Esophagus muscularis mucosa (tissue), 4 donors: Measurements from ENCODE around the gene IGF1R. TPM values are rescaled to one million over a fixed set of nuclear protein-coding genes. Genes with fewer than 3 reads are reported as not detected.

Source experiments
- DNase-seq: peaks from one replicate; pipeline ENCODE4 v3.0.0-alpha.2; 2017; ENCODE audit errors: extremely low spot score
- H3K27ac ChIP-seq, 4 donors: fragments of 200-600 bp; sonication (generic); replicated peaks in 1 of 4; 1 replicate in 3 of 4; 2 replicates in 1 of 4; pipeline ENCODE4 v1.5.1; 2016 to 2019; ENCODE audit warnings: mild to moderate bottlenecking in 1 of 4
- H3K27me3 ChIP-seq, 4 donors: fragments of 200-600 bp; sonication (generic); one replicate each; pipeline versions ENCODE4 v1.5.1 to v1.6.0; 2016 to 2019
- H3K36me3 ChIP-seq, 4 donors: fragments of 200-600 bp; sonication (generic); one replicate each; pipeline ENCODE4 v1.5.1; 2016 to 2019
- H3K4me1 ChIP-seq, 4 donors: fragments of 200-600 bp; sonication (generic); one replicate each; pipeline ENCODE4 v1.5.1; 2016 to 2019
- H3K4me3 ChIP-seq, 4 donors: fragments of 200-600 bp; sonication (generic); 1 replicate in 2 of 4; 2 replicates in 2 of 4; pipeline ENCODE4 v1.5.1; 2016 to 2019; ENCODE audit warnings: mild to moderate bottlenecking in 4 of 4, moderate library complexity in 1 of 4
- H3K9me3 ChIP-seq, 4 donors: fragments of 200-600 bp; sonication (generic); 1 replicate in 3 of 4; 2 replicates in 1 of 4; pipeline ENCODE4 v1.5.1; 2016 to 2019
- EP300 ChIP-seq: sonication (generic); formaldehyde crosslinking; IDR thresholded peaks from one replicate; pipeline ENCODE4 v1.6.1; 2017; ENCODE audit warnings: antibody characterized with exemption
- POLR2A ChIP-seq: fragments of 450-650 bp; IDR thresholded peaks from one replicate; pipeline ENCODE4 v1.6.1; 2017; ENCODE audit warnings: antibody characterized with exemption, moderate library complexity, mild to moderate bottlenecking, low read depth
- POLR2AphosphoS5 ChIP-seq, 2 donors: sonication (generic); formaldehyde crosslinking; IDR thresholded peaks; one replicate each; pipeline ENCODE4 v1.6.1; 2017; ENCODE audit warnings: antibody characterized with exemption in 2 of 2
- WGBS: methylation state at CpG from one replicate; pipeline ENCODE4 v1.1.5; 2018; 5-methylcytosine and 5-hydroxymethylcytosine counted together
- intact Hi-C: fragments of 100-400 bp; cut with DNase I; formaldehyde crosslinking; loops from one replicate; pipeline ENCODE4 v1.15.1; 2023
- total RNA-seq, 4 donors: library from RNA; depleted of rRNA; stranded (reverse); fragments of >200 nt; gene quantifications; one replicate each; pipeline versions ENCODE4 v1.1.0 to v1.2.1, GENCODE V29; 2016
- TF ChIP-seq, protein P1 (sequence below), 3 experiments: fragments of 200-600 bp in 2 of 3; fragments of 450-650 bp in 1 of 3; sonication (generic) in 2 of 3; IDR thresholded peaks; one replicate each; pipeline ENCODE4 v1.5.1; 2017 to 2019; ENCODE audit warnings: antibody characterized with exemption in 3 of 3, mild to moderate bottlenecking in 2 of 3, moderate library complexity in 1 of 3

IGF1R gene
- total RNA-seq, 4 donors from 2014 or later, result 33.6 to 95.3 (median 49.7) TPM

DNA sequence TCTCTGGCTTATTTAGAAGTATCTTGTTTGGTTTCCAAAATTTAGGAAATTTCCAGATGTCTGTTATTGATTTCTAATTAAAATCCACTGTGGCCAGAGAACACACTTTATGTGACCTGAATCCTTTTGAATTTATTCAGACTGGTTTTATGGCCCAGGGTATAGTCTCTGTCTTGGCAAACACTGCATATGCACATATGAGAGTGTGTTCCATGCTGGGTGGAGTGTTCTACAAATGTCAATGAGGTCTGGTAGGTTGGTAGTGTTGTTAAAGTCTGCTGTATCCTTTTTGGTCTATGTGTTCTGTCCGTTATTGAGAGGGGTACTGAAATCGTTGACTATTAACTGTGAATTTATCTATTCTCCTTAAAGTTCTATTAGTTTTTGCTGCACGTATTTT, 329.1 kb downstream of the IGF1R start:
- Histone ChIP-seq H3K36me3 (no peaks in the 10 kb centered on the region), H3K4me3 (no peak overlapping the region), H3K27me3 (no peaks in the 10 kb centered on the region), H3K4me1 (no peaks in the 10 kb centered on the region), H3K9me3 (no peaks in the 10 kb centered on the region), H3K27ac (no peak overlapping the region)
- intact Hi-C loops, result no loop called here
- TF ChIP-seq, protein P1, sequence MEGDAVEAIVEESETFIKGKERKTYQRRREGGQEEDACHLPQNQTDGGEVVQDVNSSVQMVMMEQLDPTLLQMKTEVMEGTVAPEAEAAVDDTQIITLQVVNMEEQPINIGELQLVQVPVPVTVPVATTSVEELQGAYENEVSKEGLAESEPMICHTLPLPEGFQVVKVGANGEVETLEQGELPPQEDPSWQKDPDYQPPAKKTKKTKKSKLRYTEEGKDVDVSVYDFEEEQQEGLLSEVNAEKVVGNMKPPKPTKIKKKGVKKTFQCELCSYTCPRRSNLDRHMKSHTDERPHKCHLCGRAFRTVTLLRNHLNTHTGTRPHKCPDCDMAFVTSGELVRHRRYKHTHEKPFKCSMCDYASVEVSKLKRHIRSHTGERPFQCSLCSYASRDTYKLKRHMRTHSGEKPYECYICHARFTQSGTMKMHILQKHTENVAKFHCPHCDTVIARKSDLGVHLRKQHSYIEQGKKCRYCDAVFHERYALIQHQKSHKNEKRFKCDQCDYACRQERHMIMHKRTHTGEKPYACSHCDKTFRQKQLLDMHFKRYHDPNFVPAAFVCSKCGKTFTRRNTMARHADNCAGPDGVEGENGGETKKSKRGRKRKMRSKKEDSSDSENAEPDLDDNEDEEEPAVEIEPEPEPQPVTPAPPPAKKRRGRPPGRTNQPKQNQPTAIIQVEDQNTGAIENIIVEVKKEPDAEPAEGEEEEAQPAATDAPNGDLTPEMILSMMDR (IDR thresholded peaks at IDR 0.05), result no peak
- TF ChIP-seq POLR2A (no peak), POLR2AphosphoS5 (IDR thresholded peaks at IDR 0.05) (no peak), EP300 (no peak)
- no peak for DNase-seq
- WGBS, result 95% methylated on average over 3 of the region's 3 CpGs

DNA sequence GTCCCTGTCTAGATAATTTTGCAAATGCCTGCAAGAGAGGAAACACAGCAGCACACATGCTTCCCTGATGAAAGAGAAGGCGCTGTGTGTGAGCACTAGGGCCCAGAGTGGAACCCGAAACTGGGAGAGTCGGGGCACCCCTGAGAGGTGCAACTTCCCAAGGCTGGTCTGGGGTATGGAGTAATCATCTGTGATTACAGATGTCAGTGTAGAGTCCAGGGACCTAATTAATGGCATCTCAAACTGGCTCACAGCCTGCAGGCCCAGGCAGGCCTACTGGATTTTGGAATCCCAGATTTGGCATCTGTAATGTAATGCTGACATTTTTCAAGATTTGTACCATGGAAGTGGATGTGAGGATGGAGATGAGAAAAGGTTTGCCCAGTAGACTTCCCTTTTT, 329.8 kb downstream of the IGF1R start:
- Histone ChIP-seq H3K27ac (no peak overlapping the region), H3K27me3 (no peaks in the 10 kb centered on the region), H3K9me3 (no peaks in the 10 kb centered on the region), H3K4me1 (peaks cover 2 to 5% (median 3%) of the 10 kb centered on the region in 4 donors), H3K4me3 (no peak overlapping the region), H3K36me3 (no peaks in the 10 kb centered on the region)
- WGBS, result 100% methylated on average over 3 of the region's 3 CpGs
- DNase-seq, result no peak
- intact Hi-C loops, result no loop called here
- TF ChIP-seq POLR2A (no peak), POLR2AphosphoS5 (IDR thresholded peaks at IDR 0.05) (no peak), EP300 (no peak)
- TF ChIP-seq, protein P1 (IDR thresholded peaks at IDR 0.05), result no peak

DNA sequence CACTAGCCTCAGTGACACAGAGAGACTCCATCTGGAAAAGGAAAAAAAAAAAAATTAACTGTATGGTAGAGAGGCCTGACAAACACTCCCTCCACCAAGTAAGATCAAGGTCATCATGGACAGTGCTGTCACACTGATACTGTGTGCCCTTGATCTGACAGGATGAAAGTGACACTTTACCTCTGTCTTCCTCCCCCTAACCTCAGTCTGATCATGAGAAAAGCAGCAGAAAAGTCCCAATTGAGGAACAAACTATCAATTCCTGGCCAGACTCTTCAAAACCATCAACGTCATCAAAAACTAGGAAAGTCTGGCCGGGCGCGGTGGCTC, 332.5 kb downstream of the IGF1R start:
- WGBS, result 97% methylated on average over 4 of the region's 4 CpGs
- Histone ChIP-seq H3K4me1 (peaks cover 7 to 13% (median 9%) of the 10 kb centered on the region in 4 donors), H3K27ac (no peak overlapping the region), H3K4me3 (no peak overlapping the region), H3K9me3 (no peaks in the 10 kb centered on the region), H3K27me3 (no peaks in the 10 kb centered on the region), H3K36me3 (no peaks in the 10 kb centered on the region)
- no peak for DNase-seq
- TF ChIP-seq, protein P1 (IDR thresholded peaks at IDR 0.05), result no peak
- TF ChIP-seq EP300 (no peak), POLR2A (no peak), POLR2AphosphoS5 (IDR thresholded peaks at IDR 0.05) (no peak)
- intact Hi-C loops, result no loop called here

DNA sequence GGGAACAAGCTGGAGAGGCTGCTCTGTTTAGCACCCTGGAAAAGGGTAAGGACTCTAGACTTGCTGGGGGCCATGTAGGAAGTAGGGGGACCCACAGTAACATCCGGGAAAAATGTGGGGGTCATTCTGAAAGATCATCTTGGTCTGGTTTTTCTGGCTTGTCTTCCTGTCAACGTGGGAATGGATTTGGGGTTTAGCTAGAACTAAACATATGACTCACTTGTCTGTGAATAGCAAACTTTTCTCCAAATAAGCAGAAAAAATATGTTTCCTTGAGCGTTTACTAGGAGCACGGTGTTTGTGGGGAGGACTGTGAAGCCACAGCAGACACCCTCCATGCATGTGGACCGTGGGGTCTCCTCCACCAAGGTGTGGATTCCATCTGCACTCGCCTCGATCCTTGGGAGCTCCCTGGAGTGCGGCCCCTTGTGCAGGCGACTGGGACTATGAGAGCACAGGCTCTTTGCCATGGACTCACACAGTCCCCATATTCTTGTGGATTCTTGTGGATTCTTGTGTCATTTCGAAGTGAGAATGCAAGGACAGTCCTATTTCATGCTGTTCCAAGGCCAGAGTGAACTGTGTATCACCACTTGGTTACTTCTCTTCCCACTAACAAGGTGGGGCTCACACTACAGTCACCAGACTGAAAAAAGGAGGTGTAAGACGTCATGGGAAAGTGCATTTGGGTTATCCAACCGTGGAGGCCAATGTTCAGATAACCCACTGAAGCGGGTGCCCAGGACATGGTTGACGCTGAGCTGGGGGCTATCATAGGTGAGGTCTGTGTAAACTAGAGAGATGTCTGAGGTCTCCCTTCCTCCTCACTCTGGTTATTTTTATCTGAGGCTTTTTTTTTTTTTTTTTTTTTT, 333.7 kb downstream of the IGF1R start:
- Histone ChIP-seq H3K4me3 (no peak overlapping the region), H3K9me3 (no peaks in the 10 kb centered on the region), H3K4me1 (peaks cover 7 to 13% (median 9%) of the 10 kb centered on the region in 4 donors), H3K27ac (no peak overlapping the region), H3K36me3 (no peaks in the 10 kb centered on the region), H3K27me3 (no peaks in the 10 kb centered on the region)
- peak; percentile 81 for DNase-seq
- intact Hi-C loops, result no loop called here
- 78% methylated on average over 14 of the region's 14 CpGs for WGBS
- no peak for TF ChIP-seq POLR2AphosphoS5 (IDR thresholded peaks at IDR 0.05)
- TF ChIP-seq, protein P1 (IDR thresholded peaks at IDR 0.05), result no peak
- no peak for TF ChIP-seq EP300
- no peak for TF ChIP-seq POLR2A
